PC-9 (cell line): ENCODE results near the gene PLXDC2. TPM values are rescaled to one million over a fixed set of nuclear protein-coding genes. Genes with fewer than 3 reads are reported as not detected.

Experiments
- BruUV-seq: library from RNA; stranded (reverse); fragments of 400-500 nt; replicated peaks from 2 replicates; lab custom pipeline; 2021; lab: Mats Ljungman, UMichigan
- CTCF ChIA-PET: fragments of 300-600 bp; sonication (Branson Sonifier 250); formaldehyde crosslinking; loops from one replicate; lab custom pipeline; 2022; ENCODE audit warnings: antibody characterized with exemption; lab: Charles Lee
- POLR2A ChIA-PET: fragments of 300-600 bp; sonication (Branson Sonifier 250); formaldehyde crosslinking; loops from one replicate; lab custom pipeline; 2022; ENCODE audit warnings: antibody characterized with exemption; ENCODE audit not compliant: unreplicated experiment; lab: Charles Lee
- DNase-seq, 2 experiments: peaks; one replicate each; pipeline versions ENCODE4 v3.0.0 to v3.0.0-alpha.2; 2015 to 2022; ENCODE audit warnings: mixed read lengths in 1 of 2
- H2AFZ ChIP-seq: fragments of 200-600 bp; sonication (generic); 2 replicates; pipeline ENCODE4 v1.8.1; 2017; ENCODE audit warnings: antibody characterized with exemption
- H3F3A ChIP-seq: fragments of 200-600 bp; sonication (generic); 2 replicates; pipeline ENCODE4 v1.8.1; 2017; ENCODE audit warnings: antibody characterized with exemption, mild to moderate bottlenecking, low read depth; ENCODE audit not compliant: insufficient read depth
- H3K27ac ChIP-seq: fragments of 200-600 bp; sonication (generic); 2 replicates; pipeline ENCODE4 v1.6.1; 2016; ENCODE audit warnings: mixed run types
- H3K27me3 ChIP-seq: fragments of 200-600 bp; sonication (generic); 2 replicates; pipeline ENCODE4 v1.6.1; 2016; ENCODE audit warnings: low read depth, mixed run types; ENCODE audit not compliant: insufficient read depth
- H3K36me3 ChIP-seq: fragments of 200-600 bp; sonication (generic); 2 replicates; pipeline ENCODE4 v1.6.1; 2016; ENCODE audit warnings: low read depth, mixed run types
- H3K4me1 ChIP-seq: fragments of 200-600 bp; sonication (generic); replicated peaks from 2 replicates; pipeline ENCODE4 v1.6.1; 2016; ENCODE audit warnings: mixed run types; ENCODE audit not compliant: insufficient read depth
- H3K4me2 ChIP-seq: fragments of 200-600 bp; sonication (generic); 2 replicates; pipeline ENCODE4 v1.6.1; 2017; ENCODE audit warnings: mixed run types
- H3K4me3 ChIP-seq: fragments of 200-600 bp; sonication (generic); 2 replicates; pipeline ENCODE4 v1.6.1; 2016; ENCODE audit warnings: mixed run types
- H3K79me2 ChIP-seq: fragments of 200-600 bp; sonication (generic); 2 replicates; pipeline ENCODE4 v1.6.1; 2017; ENCODE audit warnings: low read depth, mixed run types
- H3K9me2 ChIP-seq: fragments of 200-600 bp; sonication (generic); 2 replicates; pipeline ENCODE4 v1.8.1; 2017; ENCODE audit warnings: mild to moderate bottlenecking; ENCODE audit not compliant: insufficient read depth
- H3K9me3 ChIP-seq: fragments of 200-600 bp; sonication (generic); 2 replicates; pipeline ENCODE4 v1.8.1; 2016; ENCODE audit warnings: low read depth; ENCODE audit not compliant: insufficient read depth
- H4K20me1 ChIP-seq: fragments of 200-600 bp; sonication (generic); 2 replicates; pipeline ENCODE4 v1.8.1; 2017; ENCODE audit not compliant: insufficient read depth
- CTCF ChIP-seq: fragments of 200-600 bp; sonication (generic); conservative IDR thresholded peaks from 2 replicates; pipeline ENCODE4 v1.6.1; 2017; ENCODE audit warnings: mixed run types, antibody characterized with exemption, mild to moderate bottlenecking, moderate library complexity
- EZH2 ChIP-seq: fragments of 200-600 bp; sonication (generic); IDR thresholded peaks from 2 replicates; pipeline ENCODE4 v1.8.0; 2017; ENCODE audit warnings: antibody characterized with exemption, low read depth
- intact Hi-C: fragments of 100-400 bp; cut with micrococcal nuclease; formaldehyde crosslinking; loops from one replicate; pipeline ENCODE4 v1.10.0; 2022; ENCODE audit not compliant: unreplicated experiment
- total RNA-seq: library from RNA; stranded (reverse); gene quantifications from 2 replicates; pipeline ENCODE4 v1.2.3, GENCODE V29; 2021

The PLXDC2 gene
- total RNA-seq, 1 experiment from 2014 or later: not detected

- BruUV-seq: no TSS peak
- Histone ChIP-seq H3K79me2 (no peaks in the 10 kb centered on the region), H3K27ac (no peak overlapping the region), H3K4me2 (no peak overlapping the region), H3K27me3 (no peaks in the 10 kb centered on the region), H3K4me3 (no peak overlapping the region), H3K9me2 (no peaks in the 10 kb centered on the region; the same call in 1 of the 2 replicates), H3K4me1 (no peaks in the 10 kb centered on the region), H4K20me1 (no peaks in the 10 kb centered on the region), H3F3A (no peaks in the 10 kb centered on the region), H3K36me3 (no peaks in the 10 kb centered on the region), H2AFZ (no peak overlapping the region), H3K9me3 (no peaks in the 10 kb centered on the region)
- TF ChIP-seq CTCF (no peak), EZH2 (no peak)
- POLR2A ChIA-PET: no interaction called here
- CTCF ChIA-PET: no interaction called here
- intact Hi-C loops: no loop called here
- no peak for DNase-seq
Observed at GRCh38 chr10:20133669-20134189, 317.5 kb downstream of the PLXDC2 start.

GRCh38 chr10:20142311-20142710 is 326.1 kb downstream of the PLXDC2 start:
- Histone ChIP-seq H3K4me2 (no peak overlapping the region), H3K79me2 (no peaks in the 10 kb centered on the region), H3K4me3 (no peak overlapping the region), H3K27ac (no peak overlapping the region), H3F3A (no peaks in the 10 kb centered on the region), H4K20me1 (no peaks in the 10 kb centered on the region), H3K27me3 (no peaks in the 10 kb centered on the region), H3K4me1 (no peaks in the 10 kb centered on the region), H3K9me2 (no peaks in the 10 kb centered on the region), H2AFZ (no peak overlapping the region), H3K9me3 (no peaks in the 10 kb centered on the region), H3K36me3 (no peaks in the 10 kb centered on the region)
- no TSS peak for BruUV-seq
- CTCF ChIA-PET: no interaction called here
- intact Hi-C loops: no loop called here
- TF ChIP-seq EZH2: no peak
- TF ChIP-seq CTCF: no peak
- no peak for DNase-seq
- POLR2A ChIA-PET: interaction anchor here (0.7 kb wide), 1 partner anchor 214 kb away, joined by 4 read pairs; no protein-coding TSS in a partner anchor

- H3K27me3 ChIP-seq: no peaks in the 10 kb centered on the region
- intact Hi-C loops: no loop called here
- no peak overlapping the region for H3K4me3 ChIP-seq
- no peak overlapping the region for H3K27ac ChIP-seq
- H3K9me3 ChIP-seq: no peaks in the 10 kb centered on the region
- no peaks in the 10 kb centered on the region for H4K20me1 ChIP-seq
- ChIA-PET CTCF (no interaction called here), POLR2A (no interaction called here)
- H3K4me2 ChIP-seq: no peak overlapping the region
- H3K79me2 ChIP-seq: no peaks in the 10 kb centered on the region
- H3F3A ChIP-seq: no peaks in the 10 kb centered on the region
- no peak for DNase-seq
- no peaks in the 10 kb centered on the region for H3K36me3 ChIP-seq
- H3K9me2 ChIP-seq: no peaks in the 10 kb centered on the region
- BruUV-seq: no TSS peak
- H2AFZ ChIP-seq: no peak overlapping the region
- no peaks in the 10 kb centered on the region for H3K4me1 ChIP-seq
- no peak for TF ChIP-seq EZH2
- TF ChIP-seq CTCF: no peak
Observed at GRCh38 chr10:20144268-20144667, 328.0 kb downstream of the PLXDC2 start.
